COLO829 (cell line): ENCODE data around the gene KCNA2.

Experiments used
- DNase-seq: peaks from one replicate; pipeline ENCODE4 v3.0.0; 2012; ENCODE audit warnings: low spot score

KCNA2 gene

GRCh38 chr1:110628323-110629105 lies 22.4 kb upstream of the KCNA2 start:
- DNase-seq: no peak

- no peak for DNase-seq
These were observed 21.6 kb upstream of the KCNA2 start for GRCh38 chr1:110627764-110628163.

GRCh38 chr1:110626889-110627288 lies 20.7 kb upstream of the KCNA2 start:
- no peak for DNase-seq

- no peak for DNase-seq
These were observed 14.5 kb upstream of the KCNA2 start for GRCh38 chr1:110620686-110621085.

- no peak for DNase-seq
These were observed 14.1 kb upstream of the KCNA2 start for GRCh38 chr1:110620250-110620615.

- peak; percentile 82 for DNase-seq
These were observed 13.5 kb upstream of the KCNA2 start for GRCh38 chr1:110619412-110620249.

GRCh38 chr1:110618668-110619067 lies 12.5 kb upstream of the KCNA2 start:
- DNase-seq: no peak

GRCh38 chr1:110617589-110617988 lies 11.4 kb upstream of the KCNA2 start:
- no peak for DNase-seq

- no peak for DNase-seq
These were observed 11.0 kb upstream of the KCNA2 start for GRCh38 chr1:110617116-110617515.

- DNase-seq: no peak
These were observed 10.4 kb upstream of the KCNA2 start for GRCh38 chr1:110616587-110616986.

GRCh38 chr1:110615548-110616130 lies 9.5 kb upstream of the KCNA2 start:
- DNase-seq: peak; percentile 72

GRCh38 chr1:110612060-110612745 lies 6.0 kb upstream of the KCNA2 start:
- no peak for DNase-seq

GRCh38 chr1:110610696-110611286 lies 4.6 kb upstream of the KCNA2 start:
- no peak for DNase-seq

GRCh38 chr1:110610084-110610483 lies 3.9 kb upstream of the KCNA2 start:
- no peak for DNase-seq

- no peak for DNase-seq
These were observed 2.1 kb upstream of the KCNA2 start for GRCh38 chr1:110608247-110608646.

- DNase-seq: no peak
These were observed 1.5 kb upstream of the KCNA2 start for GRCh38 chr1:110607536-110608230.

- DNase-seq: no peak
These were observed 738 bp upstream of the KCNA2 start for GRCh38 chr1:110606657-110607535.

GRCh38 chr1:110605446-110605845 lies 712 bp downstream of the KCNA2 start:
- no peak for DNase-seq

GRCh38 chr1:110604586-110605148 lies 1.5 kb downstream of the KCNA2 start:
- no peak for DNase-seq

GRCh38 chr1:110603058-110603457 lies 3.1 kb downstream of the KCNA2 start:
- no peak for DNase-seq
